HAP-1 (cell line): ENCODE results near the gene CAPN12.

Source experiments
- DNase-seq, 2 experiments: peaks; one replicate each; pipeline ENCODE4 v3.0.0-alpha.2; 2016 to 2020; ENCODE audit warnings: low spot score in 2 of 2
- H3K27me3 ChIP-seq: fragments of 250-450 bp; sonication (Bioruptor Pico); 2 replicates; pipeline ENCODE4 v1.5.1; 2020; ENCODE audit warnings: low read depth, mild to moderate bottlenecking, moderate library complexity
- H3K36me3 ChIP-seq: fragments of 250-450 bp; sonication (Bioruptor Pico); replicated peaks from 2 replicates; pipeline ENCODE4 v1.5.1; 2020; ENCODE audit warnings: mild to moderate bottlenecking
- H3K4me1 ChIP-seq: fragments of 250-450 bp; sonication (Bioruptor Pico); 2 replicates; pipeline ENCODE4 v1.5.1; 2020; ENCODE audit warnings: mild to moderate bottlenecking
- H3K4me3 ChIP-seq: fragments of 250-450 bp; sonication (Bioruptor Pico); 2 replicates; pipeline ENCODE4 v1.5.1; 2020; ENCODE audit warnings: mild to moderate bottlenecking, moderate library complexity
- H3K9me3 ChIP-seq: fragments of 250-450 bp; sonication (Bioruptor Pico); 2 replicates; pipeline ENCODE4 v1.5.1; 2020; ENCODE audit warnings: mild to moderate bottlenecking, moderate library complexity
- in situ Hi-C: fragments of 300-500 bp; cut with MboI; formaldehyde crosslinking; loops from 3 replicates; pipeline ENCODE4 v1.14.3; 2020; ENCODE audit warnings: low sequenced_read_pairs, inconsistent platforms, mixed read lengths

CAPN12 gene

DNA sequence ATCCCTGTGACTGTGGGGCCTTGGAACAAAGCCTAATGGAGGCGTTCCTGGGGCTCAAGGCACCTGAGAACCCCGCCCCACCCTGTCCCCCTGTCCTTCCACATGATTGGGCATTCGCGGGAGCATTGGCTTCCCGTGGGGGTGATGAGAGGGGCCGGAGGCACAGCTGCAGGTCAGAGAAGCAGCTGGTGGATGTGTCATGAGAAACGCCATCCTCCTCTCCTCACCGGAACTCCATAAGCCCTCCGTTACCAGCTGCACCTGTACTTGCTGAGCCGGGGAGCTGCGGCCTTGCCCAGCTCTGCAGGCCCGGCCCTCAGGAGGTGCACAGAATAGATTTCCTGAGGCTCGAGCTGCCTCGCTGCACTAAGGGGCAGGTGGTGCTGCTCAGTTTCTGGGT is 42.0 kb downstream of the CAPN12 start:
- H3K36me3 ChIP-seq, result peaks cover 64% of the 10 kb centered on the region

GRCh38 chr19:38701455-38702063 is 42.7 kb downstream of the CAPN12 start:
- H3K9me3 ChIP-seq, result no peaks in the 10 kb centered on the region
- no peaks in the 10 kb centered on the region for H3K27me3 ChIP-seq
- H3K4me1 ChIP-seq, result no peaks in the 10 kb centered on the region
- DNase-seq, result no peak
- H3K36me3 ChIP-seq, result peaks cover 56% of the 10 kb centered on the region
- H3K4me3 ChIP-seq, result no peak overlapping the region
- in situ Hi-C loops, result no loop called here

More for the DNA sequence above, 42.0 kb downstream of the CAPN12 start:
- DNase-seq, result no peak
- no peak overlapping the region for H3K4me3 ChIP-seq
- in situ Hi-C loops, result no loop called here
- H3K4me1 ChIP-seq, result no peaks in the 10 kb centered on the region
- no peaks in the 10 kb centered on the region for H3K27me3 ChIP-seq
- no peaks in the 10 kb centered on the region for H3K9me3 ChIP-seq

- no peaks in the 10 kb centered on the region for H3K27me3 ChIP-seq
- H3K4me1 ChIP-seq, result no peaks in the 10 kb centered on the region
- DNase-seq, result no peak
- no peaks in the 10 kb centered on the region for H3K9me3 ChIP-seq
- no peak overlapping the region for H3K4me3 ChIP-seq
- peaks cover 52% of the 10 kb centered on the region for H3K36me3 ChIP-seq
- in situ Hi-C loops, result no loop called here
Observed at GRCh38 chr19:38700902-38701454, 43.3 kb downstream of the CAPN12 start.

DNA sequence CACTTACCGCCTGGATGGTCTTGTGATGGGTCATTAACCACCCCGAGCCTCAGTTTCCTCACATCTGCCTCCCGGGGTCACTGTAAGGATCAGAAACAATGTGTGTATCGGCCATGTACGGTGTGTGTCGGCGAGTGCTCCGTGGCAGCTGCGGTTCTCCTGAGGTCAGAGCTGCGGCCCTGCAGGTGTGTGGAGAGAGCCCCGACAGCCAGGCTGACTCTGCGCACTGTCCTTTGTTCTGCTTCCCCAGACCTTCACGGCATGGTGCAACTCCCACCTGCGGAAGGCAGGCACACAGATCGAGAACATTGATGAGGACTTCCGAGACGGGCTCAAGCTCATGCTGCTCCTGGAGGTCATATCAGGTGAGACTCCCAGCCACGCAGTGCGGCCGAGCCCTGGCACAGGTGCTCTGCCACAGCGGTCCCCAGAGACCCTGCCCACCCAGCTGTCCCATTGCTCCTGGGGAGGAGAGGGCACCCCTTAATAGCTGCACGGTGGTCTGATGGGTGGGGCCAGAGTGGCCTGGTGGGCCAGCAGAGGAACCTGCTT is 43.8 kb downstream of the CAPN12 start:
- DNase-seq, result no peak
- in situ Hi-C loops, result no loop called here
- no peak overlapping the region for H3K4me3 ChIP-seq
- no peaks in the 10 kb centered on the region for H3K9me3 ChIP-seq
- H3K27me3 ChIP-seq, result no peaks in the 10 kb centered on the region
- no peaks in the 10 kb centered on the region for H3K4me1 ChIP-seq
- H3K36me3 ChIP-seq, result peaks cover 46% of the 10 kb centered on the region

DNA sequence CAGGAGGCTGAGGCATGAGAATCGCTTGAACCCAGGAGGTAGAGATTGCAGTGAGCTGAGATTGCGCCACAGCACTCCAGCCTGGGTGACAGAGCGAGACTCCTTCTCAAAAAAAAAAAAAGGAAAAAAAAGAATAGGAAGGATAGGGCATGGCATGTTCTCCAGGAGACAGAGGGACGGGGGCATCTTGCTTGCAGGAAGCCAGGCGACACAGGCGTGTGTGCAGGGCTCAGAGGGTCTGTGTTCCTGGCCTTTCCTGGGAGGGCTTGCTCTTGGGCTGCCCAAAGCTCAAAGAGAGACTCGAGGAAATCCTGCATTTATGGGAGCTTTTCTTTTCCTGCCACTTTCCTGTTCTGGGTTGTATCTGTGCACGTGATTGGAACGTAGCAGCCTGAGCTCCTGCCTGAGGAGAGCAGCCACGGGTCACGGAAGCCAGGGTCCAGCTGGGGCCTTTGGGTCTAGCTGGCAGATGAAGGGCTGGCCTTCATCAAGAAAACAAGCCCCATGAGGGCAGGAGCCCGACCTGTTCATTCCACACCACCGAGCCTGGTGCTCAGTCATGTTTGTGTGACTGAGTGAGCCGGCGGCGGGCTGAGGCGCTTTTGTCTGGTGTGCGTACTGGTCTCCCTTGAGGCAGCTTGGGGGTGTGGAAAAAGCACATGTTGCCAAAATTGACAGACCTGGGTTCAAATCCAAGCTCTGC is 44.5 kb downstream of the CAPN12 start:
- no peaks in the 10 kb centered on the region for H3K4me1 ChIP-seq
- in situ Hi-C loops, result no loop called here
- no peaks in the 10 kb centered on the region for H3K27me3 ChIP-seq
- peaks cover 40% of the 10 kb centered on the region for H3K36me3 ChIP-seq
- no peaks in the 10 kb centered on the region for H3K9me3 ChIP-seq
- H3K4me3 ChIP-seq, result no peak overlapping the region
- no peak for DNase-seq

DNA sequence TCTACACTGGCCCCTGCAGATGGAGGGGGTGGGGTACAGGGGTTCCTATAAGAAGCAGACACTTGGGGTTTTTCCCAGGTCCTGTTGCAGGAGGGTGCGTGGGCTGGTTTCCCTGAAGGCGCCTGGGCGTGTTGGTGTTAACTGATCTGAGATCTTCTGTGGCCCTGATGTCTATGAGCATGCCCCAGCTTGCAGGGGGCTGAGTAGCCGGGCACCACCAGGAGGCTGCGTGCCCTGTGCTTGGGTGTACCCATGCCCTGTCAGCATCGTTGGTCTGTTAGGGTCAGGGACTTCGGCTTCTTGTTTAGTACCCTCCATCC is 45.3 kb downstream of the CAPN12 start:
- Histone ChIP-seq H3K9me3 (no peaks in the 10 kb centered on the region), H3K4me3 (no peak overlapping the region), H3K4me1 (no peaks in the 10 kb centered on the region), H3K36me3 (peaks cover 38% of the 10 kb centered on the region), H3K27me3 (no peaks in the 10 kb centered on the region)
- DNase-seq, result no peak
- in situ Hi-C loops, result no loop called here

DNA sequence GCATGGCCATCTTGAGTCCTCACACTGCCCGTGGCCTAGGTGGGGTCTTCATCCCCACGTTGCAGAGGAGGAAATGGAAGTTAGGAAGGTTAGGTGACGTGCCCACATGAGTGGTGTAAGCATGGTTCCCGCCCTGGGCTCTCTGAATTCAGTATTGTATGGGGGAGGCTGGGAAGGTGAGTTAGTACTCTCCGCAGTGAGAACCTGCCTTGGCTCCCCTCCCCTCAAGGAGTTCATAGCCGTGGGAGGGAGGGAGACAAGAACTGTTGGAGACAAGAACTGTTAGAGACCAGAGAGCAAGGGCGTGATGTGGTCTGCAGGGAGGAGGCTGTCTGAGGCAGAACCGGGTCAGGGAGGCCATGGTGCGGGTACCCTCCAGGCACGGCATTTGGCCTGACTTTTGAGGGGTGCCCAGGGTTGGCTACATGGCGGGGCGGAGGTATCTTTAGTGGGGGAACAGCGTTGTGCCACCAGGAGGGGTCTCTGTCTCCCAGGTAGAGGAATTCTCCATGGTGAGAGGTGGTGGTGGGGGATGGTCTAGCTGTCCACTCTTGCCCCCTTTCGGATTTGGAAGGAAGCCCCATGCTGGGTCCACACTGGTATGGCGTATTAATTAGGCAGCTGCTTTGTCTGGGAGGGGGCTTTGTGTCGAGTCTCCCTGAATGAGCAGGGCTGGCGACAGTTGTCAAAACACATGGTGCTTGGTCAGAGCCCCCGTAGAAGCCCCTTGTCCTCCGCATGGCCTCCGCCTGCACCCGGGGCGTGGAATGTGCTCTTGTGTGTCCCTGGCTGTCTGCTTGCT is 45.8 kb downstream of the CAPN12 start:
- Histone ChIP-seq H3K36me3 (peaks cover 32% of the 10 kb centered on the region), H3K4me3 (no peak overlapping the region), H3K9me3 (no peaks in the 10 kb centered on the region), H3K4me1 (peaks cover 3% of the 10 kb centered on the region), H3K27me3 (no peaks in the 10 kb centered on the region)
- in situ Hi-C loops, result no loop called here
- DNase-seq, result no peak

DNA sequence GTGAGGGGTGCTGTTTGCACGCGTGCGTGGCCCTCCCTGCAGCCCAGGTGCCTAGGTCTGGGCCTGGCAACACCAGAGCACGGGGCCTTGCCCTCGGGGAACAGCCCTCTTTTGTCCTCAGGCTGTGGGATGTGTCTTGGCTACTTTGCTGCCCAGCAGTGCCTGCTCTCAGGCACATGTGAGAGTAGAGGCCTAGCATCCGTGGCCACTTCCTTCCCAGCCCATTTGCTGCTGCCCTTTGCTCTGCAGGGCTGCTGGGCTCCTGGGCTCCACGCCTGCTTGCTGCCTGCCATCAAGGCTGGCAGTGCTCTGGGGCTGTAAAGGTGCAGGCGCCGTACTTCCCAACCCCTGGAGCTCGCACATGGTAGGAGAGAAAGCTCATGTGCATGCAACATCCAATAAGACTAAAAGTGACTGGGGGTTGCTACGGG is 46.6 kb downstream of the CAPN12 start:
- Histone ChIP-seq H3K9me3 (no peaks in the 10 kb centered on the region), H3K36me3 (peaks cover 33% of the 10 kb centered on the region), H3K27me3 (no peaks in the 10 kb centered on the region), H3K4me1 (peaks cover 11% of the 10 kb centered on the region), H3K4me3 (no peak overlapping the region)
- in situ Hi-C loops, result no loop called here
- no peak for DNase-seq

DNA sequence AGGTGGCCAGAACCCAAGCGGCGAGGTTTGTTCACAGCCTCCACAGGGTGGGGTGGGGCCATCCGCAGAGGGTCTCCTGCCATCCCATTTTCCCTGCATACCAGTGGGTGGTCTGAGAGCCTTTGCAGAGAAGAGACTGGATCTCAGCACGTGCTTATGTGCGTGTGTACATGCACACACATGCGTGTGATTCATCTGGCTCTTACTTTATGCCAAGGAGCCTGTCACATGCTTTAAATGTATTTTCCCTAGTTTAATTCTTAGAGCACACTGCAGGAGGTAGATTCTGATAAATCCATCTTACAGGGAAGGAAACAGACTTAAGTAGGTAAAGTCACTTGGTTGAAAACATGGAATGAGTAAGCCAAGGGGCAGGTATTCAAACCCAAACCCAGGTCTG is 47.1 kb downstream of the CAPN12 start:
- no peak for DNase-seq
- Histone ChIP-seq H3K9me3 (no peaks in the 10 kb centered on the region), H3K4me3 (no peak overlapping the region), H3K4me1 (peaks cover 13% of the 10 kb centered on the region), H3K27me3 (no peaks in the 10 kb centered on the region), H3K36me3 (peaks cover 31% of the 10 kb centered on the region)
- in situ Hi-C loops, result no loop called here

- Histone ChIP-seq H3K9me3 (no peaks in the 10 kb centered on the region), H3K4me3 (no peak overlapping the region), H3K4me1 (peaks cover 13% of the 10 kb centered on the region), H3K27me3 (no peaks in the 10 kb centered on the region), H3K36me3 (peaks cover 26% of the 10 kb centered on the region)
- no peak for DNase-seq
- in situ Hi-C loops, result no loop called here
Observed at GRCh38 chr19:38696729-38697055, 47.6 kb downstream of the CAPN12 start.

- Histone ChIP-seq H3K36me3 (peaks cover 20% of the 10 kb centered on the region), H3K27me3 (no peaks in the 10 kb centered on the region), H3K9me3 (no peaks in the 10 kb centered on the region), H3K4me1 (peaks cover 13% of the 10 kb centered on the region), H3K4me3 (no peak overlapping the region)
- in situ Hi-C loops, result no loop called here
- DNase-seq, result no peak
Observed at GRCh38 chr19:38695832-38696728, 48.2 kb downstream of the CAPN12 start.

GRCh38 chr19:38695317-38695683 is 49.0 kb downstream of the CAPN12 start:
- Histone ChIP-seq H3K4me3 (no peak overlapping the region), H3K9me3 (no peaks in the 10 kb centered on the region), H3K4me1 (peaks cover 13% of the 10 kb centered on the region), H3K27me3 (no peaks in the 10 kb centered on the region), H3K36me3 (peaks cover 13% of the 10 kb centered on the region)
- in situ Hi-C loops, result no loop called here
- no peak for DNase-seq
